ENCODE data around the gene PRSS27.
"Not testable (repeated sequence)": the region's sequence is repeated elsewhere in the genome, so short reads cannot be mapped to it uniquely, and the experiment has no call there.

The PRSS27 gene

GRCh38 chr16:2707368-2708289, 12.4 kb downstream of the PRSS27 start:
- DNase-seq, result no peak

- DNase-seq, result no peak
Measured at GRCh38 chr16:2706611-2707311, 13.3 kb downstream of the PRSS27 start.

GRCh38 chr16:2706085-2706484, 13.9 kb downstream of the PRSS27 start:
- DNase-seq, result no peak

- DNase-seq, result no peak
Measured at GRCh38 chr16:2705351-2705750, 14.7 kb downstream of the PRSS27 start.

GRCh38 chr16:2704983-2705275, 15.1 kb downstream of the PRSS27 start:
- no peak for DNase-seq

GRCh38 chr16:2704166-2704982, 15.7 kb downstream of the PRSS27 start:
- DNase-seq, result no peak

- no peak for DNase-seq
Measured at GRCh38 chr16:2702871-2703745, 16.9 kb downstream of the PRSS27 start.

- no peak for DNase-seq
Measured at GRCh38 chr16:2702438-2702825, 17.6 kb downstream of the PRSS27 start.

- DNase-seq, result no peak
Measured at GRCh38 chr16:2701713-2702437, 18.1 kb downstream of the PRSS27 start.

- DNase-seq, result no peak
Measured at GRCh38 chr16:2701272-2701671, 18.8 kb downstream of the PRSS27 start.

GRCh38 chr16:2700786-2701185, 19.2 kb downstream of the PRSS27 start:
- no peak for DNase-seq

GRCh38 chr16:2699791-2700600, 20.0 kb downstream of the PRSS27 start:
- no peak for DNase-seq

- no peak for DNase-seq
Measured at GRCh38 chr16:2698965-2699750, 20.9 kb downstream of the PRSS27 start.

GRCh38 chr16:2698103-2698870, 21.7 kb downstream of the PRSS27 start:
- no peak for DNase-seq

- no peak for DNase-seq
Measured at GRCh38 chr16:2697401-2697948, 22.5 kb downstream of the PRSS27 start.

- not testable (repeated sequence) for DNase-seq
Measured at GRCh38 chr16:2696601-2697250, 23.3 kb downstream of the PRSS27 start.

GRCh38 chr16:2692948-2693651, 26.9 kb downstream of the PRSS27 start:
- no peak for DNase-seq

Measured in stimulated activated CD4-positive, alpha-beta T cell treated with anti-CD3 and anti-CD28 coated beads, Interleukin-2, amount 100 ng/mL, for 48 hours (primary cell).